ENCODE data around the gene PDE9A. TPM values are rescaled to one million over a fixed set of nuclear protein-coding genes. Genes with fewer than 3 reads are reported as not detected.

The PDE9A gene
- total RNA-seq, 6 experiments from 2014 or later, result not detected

GRCh38 chr21:42670884-42671283, 17.5 kb downstream of the PDE9A start:
- TF ChIP-seq CTCF (IDR thresholded peaks at IDR 0.05), result no peak
- H3K9me3 Mint-ChIP-seq, result peaks cover 28% of the 10 kb centered on the region; the same call in 1 of the 2 replicates
- H3K27ac Mint-ChIP-seq, result no peak overlapping the region
- peaks cover 7% of the 10 kb centered on the region for H3K27me3 Mint-ChIP-seq (ENCODE audit: insufficient read depth)
- no peak for DNase-seq
- no peaks in the 10 kb centered on the region for H3K36me3 Mint-ChIP-seq (ENCODE audit: low read depth)
- H3K4me3 Mint-ChIP-seq, result no peak overlapping the region
- H3K4me1 Mint-ChIP-seq (ENCODE audit: low read depth), result no peaks in the 10 kb centered on the region

GRCh38 chr21:42671778-42672593, 18.6 kb downstream of the PDE9A start:
- Mint-ChIP-seq H3K27ac (no peak overlapping the region), H3K36me3 (ENCODE audit: low read depth) (no peaks in the 10 kb centered on the region), H3K27me3 (ENCODE audit: insufficient read depth) (peaks cover 9% of the 10 kb centered on the region), H3K4me3 (no peak overlapping the region), H3K9me3 (peaks cover 37% of the 10 kb centered on the region; the same call in 1 of the 2 replicates), H3K4me1 (ENCODE audit: low read depth) (no peaks in the 10 kb centered on the region)
- no peak for TF ChIP-seq CTCF (IDR thresholded peaks at IDR 0.05)
- no peak for DNase-seq

GRCh38 chr21:42672699-42673458, 19.5 kb downstream of the PDE9A start:
- H3K4me3 Mint-ChIP-seq, result no peak overlapping the region
- DNase-seq, result no peak
- no peak overlapping the region for H3K27ac Mint-ChIP-seq
- peaks cover 9% of the 10 kb centered on the region for H3K27me3 Mint-ChIP-seq (ENCODE audit: insufficient read depth)
- TF ChIP-seq CTCF (IDR thresholded peaks at IDR 0.05), result no peak
- no peaks in the 10 kb centered on the region for H3K36me3 Mint-ChIP-seq (ENCODE audit: low read depth)
- H3K4me1 Mint-ChIP-seq (ENCODE audit: low read depth), result no peaks in the 10 kb centered on the region
- H3K9me3 Mint-ChIP-seq, result peaks cover 35% of the 10 kb centered on the region

- no peak for DNase-seq
- Mint-ChIP-seq H3K9me3 (peaks cover 34% of the 10 kb centered on the region), H3K36me3 (ENCODE audit: low read depth) (no peaks in the 10 kb centered on the region; the same call in 1 of the 2 replicates), H3K27ac (no peak overlapping the region), H3K4me1 (ENCODE audit: low read depth) (no peaks in the 10 kb centered on the region), H3K27me3 (ENCODE audit: insufficient read depth) (peaks cover 13% of the 10 kb centered on the region), H3K4me3 (no peak overlapping the region)
- no peak for TF ChIP-seq CTCF (IDR thresholded peaks at IDR 0.05)
These were observed 20.4 kb downstream of the PDE9A start for GRCh38 chr21:42673633-42674328.

GRCh38 chr21:42674351-42674940, 21.0 kb downstream of the PDE9A start:
- Mint-ChIP-seq H3K27me3 (ENCODE audit: insufficient read depth) (peaks cover 13% of the 10 kb centered on the region), H3K9me3 (peaks cover 36% of the 10 kb centered on the region), H3K36me3 (ENCODE audit: low read depth) (no peaks in the 10 kb centered on the region; the same call in 1 of the 2 replicates), H3K27ac (no peak overlapping the region), H3K4me1 (ENCODE audit: low read depth) (no peaks in the 10 kb centered on the region), H3K4me3 (no peak overlapping the region)
- DNase-seq, result no peak
- no peak for TF ChIP-seq CTCF (IDR thresholded peaks at IDR 0.05)
